Posterior vena cava (tissue), 2 donors: ENCODE measurements around the gene ZNF136. TPM values are rescaled to one million over a fixed set of nuclear protein-coding genes. Genes with fewer than 3 reads are reported as not detected.

ENCODE experiments used
- DNase-seq: peaks from one replicate; pipeline ENCODE4 v3.0.0-alpha.2; 2020; ENCODE audit warnings: low spot score
- intact Hi-C, 2 donors: fragments of 100-400 bp; cut with DNase I; formaldehyde crosslinking; loops; one replicate each; pipeline versions ENCODE4 v1.14.1 to v1.14.2; 2022 to 2023
- total RNA-seq, 2 donors: library from RNA; stranded (reverse); fragmentation: NEBNext Ultra II Directional; extraction: Animal tissue kit (Norgen Biotek cat#: 25700); gene quantifications; one replicate each; pipeline ENCODE4 v1.2.1, GENCODE V29; 2021
- donor health status: DM: yes; HTN: yes; CAD: no.
- donor health status: DM: yes; HTN: yes; CAD: no.

ZNF136 gene
- total RNA-seq, 2 donors from 2014 or later = 9.2 to 9.4 TPM

- no peak for DNase-seq
- intact Hi-C loops = no loop called here
Measured at GRCh38 chr19:12166626-12167025, 3.7 kb downstream of the ZNF136 start.

- no peak for DNase-seq
- intact Hi-C loops = no loop called here
Measured at GRCh38 chr19:12180377-12180776, 17.5 kb downstream of the ZNF136 start.

GRCh38 chr19:12187625-12188024, 24.7 kb downstream of the ZNF136 start:
- no peak for DNase-seq
- intact Hi-C loops = no loop called here

- intact Hi-C loops = no loop called here
- peak; percentile 92 for DNase-seq
Measured at GRCh38 chr19:12194827-12195731, 32.2 kb downstream of the ZNF136 start.

- intact Hi-C loops = no loop called here
Measured at GRCh38 chr19:12198136-12198535, 35.2 kb downstream of the ZNF136 start.

GRCh38 chr19:12199757-12200419, 37.0 kb downstream of the ZNF136 start:
- intact Hi-C loops = no loop called here
- no peak for DNase-seq

More at GRCh38 chr19:12198136-12198535, 35.2 kb downstream of the ZNF136 start:
- DNase-seq = no peak

- intact Hi-C loops = no loop called here
- DNase-seq = no peak
Measured at GRCh38 chr19:12202250-12202649, 39.4 kb downstream of the ZNF136 start.

- no peak for DNase-seq
Measured at GRCh38 chr19:12205296-12205695, 42.4 kb downstream of the ZNF136 start.

GRCh38 chr19:12208221-12208620, 45.3 kb downstream of the ZNF136 start:
- DNase-seq = no peak

More at GRCh38 chr19:12205296-12205695, 42.4 kb downstream of the ZNF136 start:
- intact Hi-C loops = loop anchor here in 1 of 2 donors (5.0 kb wide), 1 partner anchor 548 kb away; no protein-coding TSS in a partner anchor

GRCh38 chr19:12217332-12217731, 54.4 kb downstream of the ZNF136 start:
- DNase-seq = no peak
- intact Hi-C loops = no loop called here

More at GRCh38 chr19:12208221-12208620, 45.3 kb downstream of the ZNF136 start:
- intact Hi-C loops = loop anchor here in 1 of 2 donors (5.0 kb wide), 1 partner anchor 551 kb away; no protein-coding TSS in a partner anchor

- intact Hi-C loops = loop anchor here in 1 of 2 donors (10.0 kb wide), 1 partner anchor 132 kb away; no protein-coding TSS in a partner anchor
- DNase-seq = no peak
Measured at GRCh38 chr19:12222980-12223630, 60.2 kb downstream of the ZNF136 start.

GRCh38 chr19:12224676-12225075, 61.8 kb downstream of the ZNF136 start:
- DNase-seq = no peak
- intact Hi-C loops = loop anchor here in 1 of 2 donors (10.0 kb wide), 1 partner anchor 130 kb away; no protein-coding TSS in a partner anchor

GRCh38 chr19:12229990-12230389, 67.1 kb downstream of the ZNF136 start:
- DNase-seq = no peak
- intact Hi-C loops = loop anchor here in 1 of 2 donors (10.0 kb wide), 1 partner anchor 125 kb away; no protein-coding TSS in a partner anchor

- intact Hi-C loops = no loop called here
- DNase-seq = no peak
Measured at GRCh38 chr19:12230751-12231733, 68.1 kb downstream of the ZNF136 start.

- intact Hi-C loops = no loop called here
- no peak for DNase-seq
Measured at GRCh38 chr19:12232961-12233360, 70.1 kb downstream of the ZNF136 start.

GRCh38 chr19:12237143-12237839, 74.4 kb downstream of the ZNF136 start:
- intact Hi-C loops = no loop called here
- DNase-seq = no peak
